Activated CD4-positive, alpha-beta T cell treated with anti-CD3 and anti-CD28 coated beads, Interleukin-2, amount 50 U/mL, for 48 hours (primary cell): ENCODE data around the gene GMDS.

ENCODE experiments used
- DNase-seq, 2 experiments: peaks; one replicate each; pipeline ENCODE4 v3.0.0-alpha.2; 2020

Gene GMDS

DNA sequence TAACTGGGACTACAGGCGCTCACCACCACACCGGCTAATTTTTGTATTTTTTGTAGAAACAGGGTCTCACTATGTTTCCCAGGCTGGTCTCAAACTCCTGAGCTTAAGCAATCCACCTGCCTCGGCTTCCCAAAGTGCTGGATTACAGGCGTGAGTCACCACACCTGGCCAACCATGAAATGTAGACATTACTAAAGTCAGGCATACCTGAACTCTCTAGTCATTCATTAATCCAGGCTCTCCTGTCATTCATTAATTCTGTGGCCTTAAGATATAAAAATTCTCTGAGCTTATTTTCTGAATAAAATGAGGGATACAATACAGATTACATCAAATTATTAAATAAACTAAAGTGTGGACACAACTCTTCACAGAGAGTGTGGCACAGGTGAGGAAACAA lies 159.7 kb downstream of the GMDS start:
- DNase-seq: no peak

DNA sequence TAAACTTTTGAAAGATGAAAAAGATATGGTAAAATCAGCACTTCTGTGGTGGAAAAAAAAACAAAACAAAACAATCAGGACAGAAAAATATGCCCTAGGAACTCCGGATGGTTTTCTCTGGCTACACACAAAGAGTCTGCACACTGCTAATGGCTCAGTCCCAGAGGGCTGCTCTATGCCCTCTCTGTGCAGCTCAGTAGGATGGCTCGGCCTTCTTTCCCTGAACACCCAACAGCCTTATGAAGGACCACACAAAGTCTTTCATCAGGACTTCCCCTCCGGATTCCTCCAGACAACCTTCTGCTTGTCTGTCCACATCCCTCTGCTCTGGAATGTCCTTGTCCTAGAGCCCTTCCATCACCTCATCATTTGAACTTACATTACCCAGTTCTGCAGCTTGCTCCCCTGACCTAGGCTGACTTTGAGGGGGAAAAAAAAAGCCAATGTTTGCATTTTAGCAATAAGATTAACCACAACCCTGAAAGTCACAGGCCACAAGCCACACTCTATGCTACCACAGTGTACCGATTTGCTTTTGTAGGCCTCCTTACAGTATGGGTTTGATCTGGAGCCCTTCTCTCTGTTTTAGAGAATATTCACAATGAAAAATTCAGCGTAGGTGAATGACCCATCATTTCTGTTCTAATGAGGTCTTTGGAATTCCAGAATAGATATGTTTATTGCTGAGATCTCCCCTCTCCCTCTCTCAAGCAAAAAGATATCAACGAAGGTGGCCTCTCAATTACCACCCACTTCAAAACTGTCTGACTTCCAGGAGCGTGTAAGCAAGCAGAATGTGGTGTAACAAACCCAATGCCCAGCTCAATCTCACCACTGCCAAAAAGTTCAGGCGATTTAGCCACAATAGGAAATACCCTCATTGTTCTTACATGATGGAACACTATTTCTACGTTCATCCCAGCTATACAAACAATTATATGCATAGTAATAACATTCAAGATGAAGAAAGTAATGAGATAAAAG lies 164.0 kb downstream of the GMDS start:
- peak; percentile 7 to 24 for DNase-seq

DNA sequence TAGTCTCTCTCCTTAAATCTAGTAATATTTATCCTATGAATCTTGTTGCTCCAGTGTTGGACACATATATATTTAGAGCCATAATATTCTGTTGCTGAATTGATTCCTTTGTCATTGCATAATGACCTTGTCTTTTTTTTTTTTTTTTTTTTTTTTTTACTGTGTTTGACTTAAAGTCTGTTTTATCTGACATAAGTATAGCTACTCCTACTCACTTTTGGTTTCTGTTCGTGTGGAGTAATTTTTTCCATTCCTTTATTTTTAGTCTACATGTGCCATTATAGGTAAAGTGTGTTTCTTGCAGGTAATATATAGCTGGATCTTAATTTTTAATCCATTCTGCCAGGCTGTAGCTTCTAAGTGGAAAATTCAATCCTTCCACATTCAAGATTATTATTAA lies 166.5 kb downstream of the GMDS start:
- no peak for DNase-seq

DNA sequence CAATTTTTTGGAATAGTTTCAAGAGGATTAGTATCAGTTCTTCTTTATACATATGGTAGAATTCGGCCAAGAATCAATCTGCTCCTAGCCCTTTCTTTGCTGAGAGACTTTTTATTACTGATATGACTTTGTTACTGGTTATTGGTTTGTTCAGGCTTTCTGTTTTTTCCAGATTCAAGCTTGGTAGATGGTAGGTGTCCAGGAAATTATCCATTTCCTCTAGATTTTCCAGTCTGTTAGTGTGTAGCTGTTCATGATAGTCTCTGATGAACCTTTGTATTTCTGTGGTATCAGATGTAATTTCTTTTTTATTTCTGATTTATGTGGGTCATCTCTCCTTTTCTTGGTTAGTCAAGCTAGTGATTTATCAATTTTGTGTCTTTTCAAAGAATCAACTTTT lies 167.6 kb downstream of the GMDS start:
- DNase-seq: no peak

DNA sequence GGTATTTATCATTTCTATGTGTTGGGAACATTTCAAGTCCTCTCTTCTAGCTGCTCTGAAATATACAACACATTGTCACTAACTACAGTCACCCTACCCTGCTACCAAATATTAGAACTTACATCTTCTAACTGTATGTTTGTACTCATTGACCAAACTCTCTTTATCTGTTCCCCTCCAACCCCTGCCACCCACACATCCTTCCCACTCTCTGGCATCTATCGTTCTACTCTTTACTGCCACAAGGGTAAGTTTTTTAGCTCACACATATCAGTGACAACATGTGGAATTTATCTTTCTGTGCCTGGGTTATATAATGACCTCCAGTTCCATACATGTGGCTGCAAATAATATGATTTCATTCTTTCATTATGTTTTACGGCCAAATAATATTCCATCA lies 171.9 kb downstream of the GMDS start:
- DNase-seq: no peak

DNA sequence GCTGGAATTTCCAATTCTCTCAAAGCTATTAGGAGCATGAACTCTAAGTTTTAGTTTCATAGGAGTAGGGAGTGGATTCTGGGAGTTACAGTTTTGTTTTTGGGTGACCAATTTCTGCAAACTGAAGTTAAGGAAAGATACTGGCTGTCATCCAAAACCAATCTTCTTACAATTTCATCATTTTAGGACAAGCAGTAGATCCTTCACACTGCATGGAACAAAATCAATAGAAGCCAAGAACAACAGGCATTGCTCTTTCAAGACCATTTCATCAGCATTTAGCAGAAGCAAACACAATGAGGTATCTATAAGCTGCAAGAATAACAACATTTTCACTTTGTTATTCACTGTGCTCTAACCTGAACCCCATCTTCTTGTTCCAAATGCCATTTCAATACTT lies 173.0 kb downstream of the GMDS start:
- DNase-seq: no peak

DNA sequence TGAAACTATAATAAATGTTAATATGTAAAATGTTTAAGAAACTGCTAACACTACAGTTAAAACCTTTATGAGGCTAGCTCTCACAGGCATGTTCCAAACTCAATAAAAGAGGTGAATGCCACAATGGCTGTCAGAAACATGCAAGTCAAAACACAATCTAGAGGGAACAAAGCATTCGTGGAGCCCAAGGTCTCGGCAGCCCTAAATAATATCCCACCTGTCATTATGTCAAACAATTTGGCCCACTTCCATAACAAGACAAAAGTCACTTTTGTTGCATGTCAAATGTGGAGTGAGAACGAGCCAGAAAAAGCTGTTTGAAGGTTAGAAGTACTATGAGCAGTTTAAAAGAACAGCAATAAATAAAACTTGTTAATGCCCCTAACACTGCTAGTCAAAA lies 181.9 kb downstream of the GMDS start:
- DNase-seq: no peak

DNA sequence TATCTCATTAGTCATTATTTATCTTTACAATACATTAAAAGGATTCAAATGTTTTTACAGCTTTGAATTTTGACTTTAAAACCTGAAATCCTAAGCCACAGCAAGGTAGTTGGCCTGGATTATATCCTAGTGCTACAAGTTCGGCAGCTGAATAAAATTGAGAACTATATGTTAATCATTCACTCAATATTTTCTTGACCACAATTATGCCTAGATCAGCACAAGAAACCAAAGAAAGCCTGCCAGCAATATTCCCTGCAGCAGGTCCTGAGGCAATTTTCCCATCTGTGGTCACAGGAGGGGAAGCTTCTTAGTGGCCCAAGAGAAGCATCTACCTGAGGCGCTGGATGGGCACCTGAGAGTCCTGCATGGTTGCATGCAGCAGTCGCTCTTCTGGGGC lies 183.5 kb downstream of the GMDS start:
- no peak for DNase-seq

DNA sequence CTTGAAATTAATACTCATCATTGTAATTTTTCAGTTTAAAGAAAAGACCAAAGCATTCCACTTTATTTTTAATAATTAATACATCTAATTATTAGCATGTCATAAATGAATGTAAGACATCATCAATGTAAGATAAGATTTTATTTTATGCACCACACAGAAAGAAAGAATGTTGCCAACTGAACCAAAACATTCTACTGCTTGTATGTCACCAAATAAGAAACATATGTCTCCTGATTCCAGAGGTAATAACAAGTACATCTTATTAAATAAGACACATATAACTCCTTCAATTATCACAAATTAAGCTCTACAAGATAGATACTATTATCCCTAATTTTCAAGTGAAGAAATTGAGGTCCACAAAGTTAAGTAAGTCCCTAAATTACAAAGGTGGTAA lies 189.5 kb downstream of the GMDS start:
- no peak for DNase-seq

DNA sequence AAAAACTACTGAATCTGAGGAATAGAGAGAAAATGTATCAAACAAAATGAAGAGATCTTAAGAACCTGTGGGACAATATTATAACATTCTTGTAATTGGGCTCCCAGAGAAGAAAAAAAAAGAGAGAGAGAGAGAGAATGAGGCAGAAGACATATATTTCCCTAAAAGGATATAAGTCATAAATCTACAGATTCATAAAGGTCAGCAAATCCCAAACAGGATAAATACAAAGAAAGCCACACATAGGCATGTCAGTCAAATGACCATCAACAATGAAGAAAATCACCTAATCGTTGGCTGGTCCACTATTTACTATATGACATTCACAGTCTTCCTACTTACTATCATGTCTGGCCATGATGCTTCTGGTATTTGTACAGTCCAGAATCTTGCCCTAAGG lies 190.3 kb downstream of the GMDS start:
- DNase-seq: no peak

DNA sequence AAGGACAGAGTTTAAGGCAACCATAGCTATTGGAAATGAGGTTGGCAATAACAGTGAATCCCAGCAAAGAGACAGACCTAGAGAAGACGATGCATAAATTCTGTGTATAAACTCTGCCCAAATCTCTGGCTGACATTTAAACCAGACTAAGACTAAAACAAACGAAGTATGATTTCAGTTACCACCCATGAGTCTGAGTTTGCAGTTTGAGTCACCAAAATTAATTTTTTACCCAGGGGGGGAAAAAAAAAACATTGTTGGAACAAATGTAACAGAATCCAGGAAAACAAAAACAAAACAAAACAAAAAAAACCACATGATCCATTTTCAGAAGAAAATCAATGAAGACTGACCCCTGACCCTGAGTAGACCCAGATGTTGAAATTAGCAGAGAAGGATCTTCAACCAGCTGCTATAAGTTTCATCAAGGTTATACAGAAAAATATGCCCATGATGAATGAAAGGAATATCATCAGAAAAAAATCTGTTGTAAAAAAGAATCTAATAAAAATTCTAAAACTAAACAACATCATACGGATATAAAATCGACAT lies 190.8 kb downstream of the GMDS start:
- no peak for DNase-seq

DNA sequence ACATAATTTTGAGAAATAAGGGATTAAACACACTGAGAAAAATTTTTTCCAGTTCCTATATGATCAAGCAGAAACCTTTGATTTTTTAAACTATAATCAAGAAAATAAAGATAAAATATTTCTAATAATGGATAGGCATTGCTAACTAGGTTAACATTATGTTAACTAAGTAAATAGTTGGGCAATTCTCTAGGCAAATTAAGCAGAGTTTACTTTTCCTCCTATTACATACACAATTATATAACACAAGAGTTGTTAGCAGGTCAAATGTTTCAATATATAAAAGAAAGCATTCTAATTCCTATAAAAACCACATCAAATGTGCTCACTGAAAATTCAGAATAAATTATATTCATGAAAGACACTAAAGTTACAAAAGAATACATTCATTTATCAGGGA lies 191.7 kb downstream of the GMDS start:
- DNase-seq: no peak

DNA sequence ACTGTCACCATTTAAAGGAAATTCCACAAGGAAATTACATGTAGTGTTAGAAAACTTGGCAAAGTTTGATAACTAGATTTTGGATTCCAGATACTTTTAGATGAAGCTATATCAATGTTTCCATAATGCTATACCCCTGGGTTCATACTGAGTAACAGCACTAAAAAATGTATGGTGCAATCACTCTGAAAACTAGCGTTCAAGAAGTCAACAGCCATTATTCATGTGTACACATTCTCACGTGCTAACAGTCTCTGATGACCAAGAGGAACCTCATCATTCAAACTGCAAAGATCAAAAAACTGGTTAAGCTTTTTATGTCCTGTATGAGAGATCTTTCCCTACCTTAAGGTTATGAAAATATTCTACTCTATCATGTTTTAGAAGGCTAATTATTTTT lies 197.6 kb downstream of the GMDS start:
- DNase-seq: no peak

DNA sequence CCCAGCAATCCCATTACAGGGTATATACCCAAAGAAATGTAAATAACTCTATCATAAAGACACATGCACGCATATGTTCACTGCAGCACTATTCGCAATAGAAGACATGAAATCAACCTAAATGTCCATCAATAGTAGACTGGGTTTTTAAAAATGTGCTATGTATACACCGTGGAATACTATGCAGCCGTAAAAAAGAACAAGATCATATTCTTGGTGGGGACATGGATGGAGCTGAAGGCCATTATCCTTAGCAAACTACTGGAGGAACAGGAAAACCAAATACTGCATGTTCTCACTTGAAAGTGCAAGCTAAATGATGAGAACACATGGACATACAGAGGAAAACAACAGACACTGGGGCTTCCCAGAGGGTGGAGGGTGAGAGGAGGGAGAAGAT lies 201.2 kb downstream of the GMDS start:
- DNase-seq: no peak

DNA sequence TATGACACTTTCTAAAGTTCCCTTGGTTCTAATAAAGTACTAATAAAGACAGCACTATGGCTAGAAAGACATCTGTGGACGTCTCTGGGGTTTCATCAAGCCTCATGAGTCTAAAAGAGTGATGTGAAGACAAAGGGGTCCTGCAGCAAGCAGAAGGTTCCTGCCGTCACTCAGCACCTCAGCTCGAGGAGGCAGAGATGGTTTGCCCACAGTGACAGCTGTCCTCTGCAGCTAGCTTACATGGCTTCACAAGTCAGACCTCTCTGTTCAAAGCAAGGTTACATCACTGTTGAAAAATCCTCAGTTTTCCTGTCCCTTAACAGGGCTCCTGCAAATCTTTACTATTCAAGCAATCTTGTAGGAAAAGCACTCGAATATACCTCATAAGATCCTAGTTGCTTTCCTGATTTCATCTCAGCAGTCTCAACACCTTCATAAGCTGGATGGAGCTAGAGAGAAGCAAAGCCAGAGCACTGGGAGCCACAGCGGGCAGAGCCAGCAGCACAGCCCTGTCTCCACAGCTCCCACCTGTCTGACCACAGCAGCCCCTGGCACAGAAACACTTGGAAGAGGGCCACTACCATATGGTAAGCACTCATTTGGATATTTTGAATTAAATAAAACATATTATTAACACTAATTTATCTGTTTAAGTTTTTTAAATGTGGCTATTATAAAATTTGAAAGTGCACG lies 202.3 kb downstream of the GMDS start:
- no peak for DNase-seq

DNA sequence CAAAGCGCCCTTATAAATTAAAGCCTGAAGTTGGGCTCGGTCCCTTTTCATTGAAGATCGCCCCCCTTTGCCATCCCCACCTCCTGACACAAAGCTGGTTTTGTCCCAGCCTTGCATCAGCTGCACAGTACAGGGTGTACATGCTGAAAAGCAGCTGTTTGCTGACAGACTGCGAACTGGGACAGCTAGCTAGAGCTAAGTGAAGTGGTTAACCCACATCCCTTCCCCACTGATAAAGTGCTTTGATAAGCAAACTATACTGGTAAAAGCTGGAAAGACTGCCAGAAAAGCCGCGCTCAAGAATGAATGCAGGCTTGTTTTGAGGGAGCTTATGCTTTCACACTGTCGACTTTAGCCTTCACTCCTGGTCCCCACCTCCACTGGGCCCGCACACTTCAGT lies 207.3 kb downstream of the GMDS start:
- DNase-seq: peak; percentile 16 to 21

DNA sequence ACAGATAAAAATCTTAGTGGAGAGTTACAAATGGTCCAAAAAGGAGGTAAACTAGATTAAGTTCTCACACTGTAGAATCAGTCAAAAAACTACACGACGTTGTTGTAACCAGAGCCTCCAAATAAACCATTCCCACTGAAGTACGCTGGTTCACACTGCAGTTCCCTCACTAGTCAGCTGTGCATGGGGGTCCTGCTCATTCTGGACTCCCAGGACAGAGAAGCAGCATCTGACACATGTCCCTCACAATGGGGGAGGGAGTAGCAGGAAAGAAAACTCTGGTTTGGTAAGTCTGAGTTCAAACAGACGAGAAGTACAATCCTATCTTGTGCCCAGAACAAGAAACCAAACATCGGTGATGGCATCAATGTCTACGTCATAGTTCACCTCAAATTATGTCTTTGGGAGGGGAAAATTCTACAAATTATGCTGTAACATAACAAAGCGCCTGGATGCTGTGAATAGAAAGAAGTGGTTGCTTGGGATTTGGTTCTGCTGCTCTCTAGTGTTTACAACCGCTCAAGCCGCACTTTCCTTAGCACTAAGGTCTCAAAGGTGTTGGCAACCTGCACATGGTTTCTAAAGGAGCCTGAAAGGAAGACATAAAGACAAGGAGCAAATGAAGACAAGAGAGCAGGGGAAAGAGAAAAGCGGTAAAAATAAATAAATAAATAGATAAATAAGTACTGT lies 208.0 kb downstream of the GMDS start:
- DNase-seq: no peak

DNA sequence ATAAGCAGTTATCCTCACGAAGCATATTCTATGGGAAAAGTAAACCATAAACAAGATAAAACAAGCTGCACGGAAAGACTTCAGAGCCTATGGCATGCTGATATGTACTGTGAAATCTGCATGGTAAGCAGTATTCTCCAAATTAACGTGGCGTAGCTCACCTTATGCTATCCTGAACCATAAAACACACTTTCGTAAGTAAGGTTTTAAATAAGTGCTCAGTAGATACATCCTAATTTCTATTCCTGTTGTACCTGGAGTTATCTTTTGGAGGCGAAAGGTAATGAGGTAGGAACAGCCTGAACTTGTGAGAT lies 208.7 kb downstream of the GMDS start:
- DNase-seq: no peak

DNA sequence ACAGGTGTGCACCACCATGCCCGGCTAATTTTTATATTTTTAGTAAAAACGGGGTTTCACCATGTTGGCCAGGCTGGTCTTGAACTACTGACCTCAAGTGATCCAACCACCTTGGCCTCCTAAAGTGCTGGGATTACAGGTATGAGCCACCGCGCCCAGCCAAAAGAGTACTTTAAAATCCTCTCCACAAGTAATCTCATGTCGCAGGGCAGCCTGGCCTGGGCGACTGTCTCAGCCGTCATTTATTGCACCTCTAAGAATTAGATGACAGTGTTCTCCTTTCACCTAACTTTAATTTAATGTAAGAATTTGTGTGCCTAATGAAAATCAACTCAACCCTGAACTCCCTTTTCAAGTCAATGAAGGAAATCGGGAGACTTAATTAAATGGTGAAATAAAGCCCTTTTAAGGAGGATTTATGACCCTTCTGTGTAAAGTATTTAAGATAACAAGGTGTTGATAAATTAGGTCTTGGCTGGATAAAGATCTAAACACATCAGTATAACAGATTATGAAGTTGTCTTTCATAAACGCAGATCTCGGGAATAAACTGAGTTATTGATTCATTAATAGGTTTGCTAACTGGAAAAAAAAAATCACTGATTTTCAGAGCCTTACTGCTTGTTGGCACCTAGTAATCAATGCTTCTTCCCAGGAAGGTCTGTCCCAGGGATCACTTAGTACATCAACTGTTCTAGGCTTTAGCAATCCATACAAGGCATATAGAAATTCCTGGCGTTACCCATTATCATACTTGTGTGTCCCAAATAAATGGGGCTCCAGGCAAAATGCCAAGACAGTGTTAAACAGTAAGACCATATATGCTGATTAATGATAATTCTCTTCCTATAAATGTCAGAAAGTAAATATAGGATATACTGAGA lies 209.3 kb downstream of the GMDS start:
- no peak for DNase-seq

DNA sequence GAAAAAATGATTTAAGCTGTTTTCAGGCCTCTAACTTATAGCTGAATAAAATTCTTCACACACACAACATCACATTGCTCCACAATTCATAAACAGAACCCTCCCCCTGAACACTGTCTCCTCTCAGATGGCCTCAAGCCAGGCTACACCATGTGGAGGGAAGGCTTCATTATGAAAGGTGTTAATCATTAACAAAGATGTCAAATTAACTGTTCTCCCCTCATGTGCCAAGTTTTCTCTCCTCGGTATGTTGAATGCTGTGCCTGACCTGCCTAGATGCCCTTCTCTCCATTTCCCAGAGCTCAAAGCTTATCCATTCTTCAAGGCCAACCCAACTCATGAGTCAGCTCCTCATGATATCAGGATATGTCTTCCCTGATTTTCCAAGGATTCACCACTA lies 210.4 kb downstream of the GMDS start:
- no peak for DNase-seq

DNA sequence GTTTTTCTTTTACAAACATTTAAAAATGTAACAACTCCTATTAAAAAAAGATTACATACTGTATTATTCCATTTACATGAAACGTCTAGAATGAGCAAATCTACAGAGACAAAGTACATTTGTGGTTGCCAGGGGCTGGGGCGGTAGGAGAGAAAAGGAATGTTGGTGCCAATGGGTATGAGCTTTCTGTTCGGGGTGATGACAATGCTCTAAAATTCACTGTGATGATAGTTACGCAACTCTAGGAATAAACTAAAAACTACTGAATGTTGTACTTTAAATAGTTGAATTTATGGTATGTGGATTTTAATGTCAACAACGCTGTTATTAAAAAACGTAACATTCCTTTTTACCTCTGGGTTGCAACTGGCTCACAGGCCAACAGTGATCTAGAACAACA lies 211.1 kb downstream of the GMDS start:
- no peak for DNase-seq

DNA sequence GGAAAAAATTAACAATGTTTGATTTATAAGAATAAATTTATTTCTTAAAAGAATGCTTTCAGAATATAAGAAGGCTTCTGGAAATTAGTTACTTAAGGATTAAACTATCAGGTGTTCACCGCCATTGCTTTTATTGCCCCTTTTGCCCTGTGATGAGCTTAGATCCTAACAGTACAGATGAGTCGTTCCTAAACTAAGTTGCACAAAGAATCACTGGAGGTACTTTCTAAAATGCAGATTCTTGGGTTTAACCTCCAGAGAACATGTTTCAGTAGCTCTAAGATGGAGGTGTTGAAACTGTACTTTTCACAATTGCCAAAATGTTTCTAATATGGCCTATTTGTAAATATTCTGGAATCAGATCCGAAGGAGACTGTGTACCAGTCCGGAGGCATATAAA lies 211.9 kb downstream of the GMDS start:
- DNase-seq: no peak
